HG03064 (cell line): ENCODE measurements around the gene NEK11.

ENCODE experiments used
- ATAC-seq: cut with Tn5 transposase; IDR thresholded peaks from one replicate; pipeline ENCODE4 v1.9.1; 2021; ENCODE audit warnings: low read depth; ENCODE audit not compliant: unreplicated experiment

The NEK11 gene

DNA sequence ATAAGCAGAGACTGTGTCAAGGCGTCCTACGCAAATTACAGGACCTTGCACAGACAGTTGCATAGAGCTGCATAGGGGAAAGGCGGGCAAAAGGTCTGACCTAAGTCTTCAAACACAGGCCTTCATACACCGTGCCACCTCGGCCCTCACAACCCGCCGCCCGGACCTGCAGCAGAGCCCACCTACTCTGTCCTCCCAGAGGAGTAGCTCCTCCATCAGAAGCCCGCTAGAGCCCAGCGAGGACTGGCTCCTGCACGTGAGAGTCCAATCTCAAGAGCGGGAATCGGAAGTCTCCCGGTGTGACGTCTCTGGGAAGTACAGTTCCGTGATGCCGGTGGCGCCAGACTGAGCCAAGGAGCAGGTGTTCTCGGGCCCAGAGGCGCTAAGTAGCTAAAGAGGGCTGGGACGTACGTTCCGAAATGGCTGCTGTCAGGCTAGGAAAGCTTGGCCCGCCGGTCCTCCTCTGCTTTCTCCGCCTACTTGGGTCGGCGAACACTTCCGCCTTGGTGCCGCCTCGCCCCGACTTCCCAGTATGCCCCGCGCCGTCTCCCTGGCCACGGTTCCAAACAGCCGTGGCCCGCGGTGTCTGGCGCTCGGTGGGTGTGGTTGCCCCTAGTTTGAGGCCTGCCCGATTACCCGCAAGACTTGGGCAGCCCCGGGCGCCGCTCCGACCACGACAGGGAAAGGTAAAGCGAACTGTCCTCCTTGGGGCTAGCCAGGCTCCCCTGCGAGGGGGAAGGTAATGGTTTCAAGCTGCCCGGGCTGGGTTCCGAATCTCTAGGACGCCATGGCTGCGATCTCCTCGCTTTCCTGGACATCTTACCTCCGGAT lies at the start of gene NEK11, which contains the start of gene ASTE1:
TSS of gene NEK11 (plus strand) at position 557 of the 831 bp plus-strand sequence. CDS start 2,832 bp downstream, outside the sequence.
TSS of gene ASTE1 (minus strand) at position 505 of the 831 bp plus-strand sequence. CDS start 1,519 bp downstream, outside the sequence.
- peak; percentile 98 for ATAC-seq

- no peak for ATAC-seq
Measured at GRCh38 chr3:130979117-130979516, 47.6 kb upstream of the NEK11 start.

GRCh38 chr3:130981469-130981868 lies 45.2 kb upstream of the NEK11 start:
- no peak for ATAC-seq

GRCh38 chr3:130990282-130990681 lies 36.4 kb upstream of the NEK11 start:
- ATAC-seq, result no peak

GRCh38 chr3:130991126-130991525 lies 35.6 kb upstream of the NEK11 start:
- no peak for ATAC-seq

GRCh38 chr3:130992344-130992743 lies 34.3 kb upstream of the NEK11 start:
- ATAC-seq, result no peak

- ATAC-seq, result no peak
Measured at GRCh38 chr3:130997289-130997688, 29.4 kb upstream of the NEK11 start.

- no peak for ATAC-seq
Measured at GRCh38 chr3:131001071-131001470, 25.6 kb upstream of the NEK11 start.

GRCh38 chr3:131004603-131005002 lies 22.1 kb upstream of the NEK11 start:
- no peak for ATAC-seq

- no peak for ATAC-seq
Measured at GRCh38 chr3:131007256-131007655, 19.4 kb upstream of the NEK11 start.

- no peak for ATAC-seq
Measured at GRCh38 chr3:131007782-131008181, 18.9 kb upstream of the NEK11 start.

DNA sequence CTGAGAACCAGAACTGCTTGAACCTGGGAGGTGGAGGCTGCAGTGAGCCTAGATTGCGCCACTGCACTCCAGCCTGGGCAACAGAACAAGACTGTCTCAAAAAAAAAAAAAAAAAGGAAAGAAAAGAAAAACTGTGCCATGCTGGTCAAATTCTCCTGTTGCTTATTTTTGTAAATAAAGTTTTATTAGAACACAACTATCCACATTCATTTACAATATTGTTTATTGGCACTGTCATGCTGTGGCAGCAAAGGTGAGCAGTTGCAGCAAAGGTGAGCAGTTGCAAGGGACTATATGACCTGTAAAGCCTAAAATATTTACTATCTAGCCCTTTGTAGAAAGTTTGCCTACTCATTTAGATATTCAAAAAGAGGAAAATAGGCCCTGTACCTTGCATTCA lies 18.4 kb upstream of the NEK11 start:
- no peak for ATAC-seq

- ATAC-seq, result no peak
Measured at GRCh38 chr3:131009698-131010097, 17.0 kb upstream of the NEK11 start.

- no peak for ATAC-seq
Measured at GRCh38 chr3:131018970-131019369, 7.7 kb upstream of the NEK11 start.

GRCh38 chr3:131020122-131020693 lies 6.5 kb upstream of the NEK11 start:
- ATAC-seq, result no peak

- ATAC-seq, result no peak
Measured at GRCh38 chr3:131025539-131025938, 1.1 kb upstream of the NEK11 start.

- no peak for ATAC-seq
Measured at GRCh38 chr3:131028844-131029243, 2.2 kb downstream of the NEK11 start.

DNA sequence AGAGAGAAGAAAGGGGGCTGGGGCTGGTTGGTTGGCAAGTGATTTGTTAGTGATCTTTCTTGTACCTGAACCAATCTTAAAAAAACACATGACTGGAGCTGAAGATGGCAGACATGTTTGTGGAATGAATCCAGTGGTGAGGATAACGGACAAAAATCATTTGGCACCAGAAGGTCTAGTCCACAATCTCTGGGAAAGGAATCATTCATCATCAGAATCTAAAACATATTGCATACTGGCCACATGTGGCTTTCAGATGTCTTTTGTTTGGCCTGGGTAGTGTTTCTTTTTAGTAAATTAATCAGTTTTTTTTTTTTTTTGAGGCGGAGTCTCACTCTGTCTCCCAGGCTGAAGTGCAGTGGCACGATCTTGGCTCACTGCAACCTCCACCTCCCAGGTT lies 5.0 kb downstream of the NEK11 start:
- ATAC-seq, result no peak

DNA sequence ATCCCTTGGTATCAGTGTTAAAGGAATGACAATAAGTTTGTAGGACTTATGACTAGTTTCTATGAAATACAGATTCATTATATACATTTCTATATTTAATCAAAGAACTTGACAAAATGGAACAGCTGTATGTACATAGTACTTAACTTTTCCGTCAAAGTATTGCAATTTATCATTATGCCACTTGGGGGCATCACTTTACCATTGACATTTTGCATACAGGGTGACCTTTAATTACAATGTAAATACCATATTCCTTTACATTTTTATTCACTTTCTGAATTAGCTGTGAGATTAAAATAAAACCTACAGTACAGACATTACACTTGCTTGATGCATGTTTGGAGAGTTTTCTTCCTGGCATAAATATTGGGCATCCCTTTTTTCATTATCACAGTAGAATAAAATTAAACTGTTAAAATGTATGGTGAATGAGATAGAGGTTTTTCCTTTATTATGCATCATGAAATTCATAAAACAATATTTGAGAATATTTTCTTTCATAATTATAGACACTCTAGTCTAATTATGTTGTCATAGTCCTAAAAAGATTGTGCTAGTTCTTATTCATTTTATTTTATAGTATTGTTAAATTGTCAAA lies 6.9 kb downstream of the NEK11 start:
- ATAC-seq, result no peak

GRCh38 chr3:131036200-131036816 lies 9.6 kb downstream of the NEK11 start:
- no peak for ATAC-seq

DNA sequence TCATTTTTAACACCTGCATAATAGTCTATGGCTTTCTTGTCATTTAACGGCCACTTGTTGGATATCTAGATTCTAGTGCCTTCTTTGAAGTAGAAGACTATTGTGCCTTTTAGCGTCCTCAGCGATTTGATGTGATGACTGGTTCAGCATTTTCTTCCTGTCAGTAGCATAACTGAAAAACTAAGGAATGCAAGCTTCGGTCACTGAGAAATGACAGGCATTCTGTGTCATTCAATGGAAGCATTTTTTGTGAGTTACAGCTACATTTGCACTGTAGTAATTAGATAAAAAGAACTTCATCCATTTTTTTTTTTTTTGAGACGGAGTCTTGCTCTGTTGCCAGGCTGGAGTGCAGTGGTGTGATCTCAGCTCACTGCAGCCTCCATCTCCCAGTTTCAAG lies 10.3 kb downstream of the NEK11 start:
- ATAC-seq, result no peak
